ENCODE results near the gene INKA1. TPM values are rescaled to one million over a fixed set of nuclear protein-coding genes. Genes with fewer than 3 reads are reported as not detected.

INKA1 gene
- total RNA-seq, 1 experiment from 2014 or later: 1.4 TPM

DNA sequence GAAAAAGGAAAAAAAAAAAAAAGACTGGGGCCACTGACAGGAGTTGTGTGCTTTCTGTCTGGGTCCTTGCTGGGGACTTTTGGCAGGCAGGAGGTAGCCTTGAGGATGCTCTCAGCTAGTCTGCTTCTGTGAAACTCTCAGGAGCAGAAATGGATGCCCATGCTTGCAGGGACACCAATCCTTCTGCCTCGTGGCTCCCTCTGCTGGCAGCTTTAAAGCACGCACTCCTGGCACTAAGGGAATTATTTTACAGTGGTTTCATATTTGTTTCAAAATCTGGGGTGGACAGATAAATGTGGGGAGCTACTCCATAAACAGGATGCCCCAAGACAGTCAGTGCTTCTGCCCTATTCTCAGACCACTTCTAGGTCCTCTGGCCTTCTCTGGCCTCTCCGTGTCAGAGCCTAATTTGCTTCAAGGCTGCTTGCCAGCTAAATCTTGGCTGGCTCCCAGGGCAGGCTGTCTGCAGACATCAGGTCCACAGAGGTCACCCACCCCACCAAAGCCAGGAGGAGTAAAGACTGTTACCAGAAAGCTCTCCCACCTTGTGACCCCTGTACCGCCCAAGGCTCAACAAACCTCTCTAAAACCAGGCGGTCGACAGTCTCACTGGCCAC, 36.2 kb downstream of the INKA1 start:
- no CpG with 5 or more reads among the region's 6 CpGs for WGBS (ENCODE audit: extremely low coverage, insufficient read length, low lambda C conversion rate)
- H2BK12ac ChIP-seq (ENCODE audit: insufficient read length, low read depth, low read length): no peak overlapping the region
- H4K8ac ChIP-seq (replicated peaks; ENCODE audit: insufficient read length, low read depth, low read length): no peak overlapping the region
- no peaks in the 10 kb centered on the region for H4K20me1 ChIP-seq (ENCODE audit: control insufficient read depth, insufficient read depth, insufficient read length)
- no peak overlapping the region for H3K56ac ChIP-seq (ENCODE audit: insufficient read length, low read depth, low read length)
- no peak overlapping the region for H2AK5ac ChIP-seq (ENCODE audit: insufficient read length, low read length)
- no peaks in the 10 kb centered on the region for H3K27me3 ChIP-seq (ENCODE audit: insufficient read depth, low read length)
- H3K23ac ChIP-seq (ENCODE audit: insufficient read length, low read depth, low read length): no peak overlapping the region
- TF ChIP-seq, protein P1, sequence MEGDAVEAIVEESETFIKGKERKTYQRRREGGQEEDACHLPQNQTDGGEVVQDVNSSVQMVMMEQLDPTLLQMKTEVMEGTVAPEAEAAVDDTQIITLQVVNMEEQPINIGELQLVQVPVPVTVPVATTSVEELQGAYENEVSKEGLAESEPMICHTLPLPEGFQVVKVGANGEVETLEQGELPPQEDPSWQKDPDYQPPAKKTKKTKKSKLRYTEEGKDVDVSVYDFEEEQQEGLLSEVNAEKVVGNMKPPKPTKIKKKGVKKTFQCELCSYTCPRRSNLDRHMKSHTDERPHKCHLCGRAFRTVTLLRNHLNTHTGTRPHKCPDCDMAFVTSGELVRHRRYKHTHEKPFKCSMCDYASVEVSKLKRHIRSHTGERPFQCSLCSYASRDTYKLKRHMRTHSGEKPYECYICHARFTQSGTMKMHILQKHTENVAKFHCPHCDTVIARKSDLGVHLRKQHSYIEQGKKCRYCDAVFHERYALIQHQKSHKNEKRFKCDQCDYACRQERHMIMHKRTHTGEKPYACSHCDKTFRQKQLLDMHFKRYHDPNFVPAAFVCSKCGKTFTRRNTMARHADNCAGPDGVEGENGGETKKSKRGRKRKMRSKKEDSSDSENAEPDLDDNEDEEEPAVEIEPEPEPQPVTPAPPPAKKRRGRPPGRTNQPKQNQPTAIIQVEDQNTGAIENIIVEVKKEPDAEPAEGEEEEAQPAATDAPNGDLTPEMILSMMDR (conservative IDR thresholded peaks at IDR 0.05): peak; percentile 92
- no peak overlapping the region for H2BK120ac ChIP-seq (ENCODE audit: low read depth, low read length, poor library complexity, severe bottlenecking)
- no peak overlapping the region for H3K4me2 ChIP-seq (ENCODE audit: insufficient read depth, insufficient read length, low read length)
- H2AFZ ChIP-seq (ENCODE audit: low read length): no peak overlapping the region
- no peak overlapping the region for H2BK5ac ChIP-seq (ENCODE audit: insufficient read length, low read length)
- H3K4ac ChIP-seq (ENCODE audit: low read depth, low read length): no peak overlapping the region
- H3K36me3 Mint-ChIP-seq (ENCODE audit: insufficient read depth in 1 of 3, low read depth in 3 of 3): peaks cover 31 to 69% (median 68%) of the 10 kb centered on the region in 3 experiments; a peak in 6 of 7 replicates
- no peak overlapping the region for H4K91ac ChIP-seq (ENCODE audit: insufficient read length, low read depth, low read length)
- no peaks in the 10 kb centered on the region for H3K79me2 ChIP-seq (ENCODE audit: insufficient read depth, low read length)
- H4K5ac ChIP-seq (ENCODE audit: insufficient read length, low read depth, low read length): no peak overlapping the region
- no peak overlapping the region for H3K4me3 Mint-ChIP-seq
- H3K9me3 Mint-ChIP-seq: no peaks in the 10 kb centered on the region
- no peak overlapping the region for H3K18ac ChIP-seq (ENCODE audit: insufficient read length, low read depth, low read length)
- H3K14ac ChIP-seq (ENCODE audit: insufficient read depth, low read length): no peak overlapping the region
- H3K9me3 ChIP-seq (ENCODE audit: control insufficient read depth, low read depth, low read length): no peaks in the 10 kb centered on the region
- no peaks in the 10 kb centered on the region for H3K27me3 Mint-ChIP-seq (ENCODE audit: low read depth)
- H2BK20ac ChIP-seq (ENCODE audit: low read depth, low read length, poor library complexity, severe bottlenecking): no peak overlapping the region
- no peak overlapping the region for H2BK15ac ChIP-seq (ENCODE audit: low read depth, low read length)
- H3K9ac ChIP-seq (ENCODE audit: extremely low read depth, insufficient read length, low read length): no peak overlapping the region
- no peak overlapping the region for H3K27ac ChIP-seq (ENCODE audit: insufficient read length, low read depth, low read length)
- H3K4me1 ChIP-seq (ENCODE audit: insufficient read depth, low read length): no peaks in the 10 kb centered on the region
- no peak overlapping the region for H3T11ph ChIP-seq (ENCODE audit: low read length)
- H3K27ac Mint-ChIP-seq: peak overlapping the region in 2 of 3 experiments; percentile 32 to 84; a peak in 1 of 7 replicates
- H3K23me2 ChIP-seq (ENCODE audit: insufficient read length, low read depth, low read length, poor library complexity, severe bottlenecking): no peaks in the 10 kb centered on the region
- peak; percentile 56 for DNase-seq
- H3K4me1 Mint-ChIP-seq: peaks cover 13 to 17% of the 10 kb centered on the region in 2 experiments
- no peaks in the 10 kb centered on the region for H3K79me1 ChIP-seq (ENCODE audit: insufficient read depth, low read depth, low read length, poor library complexity, severe bottlenecking)
